Upper lobe of left lung (tissue), 6 donors: Measurements from ENCODE around the gene TOM1L2. TPM values are rescaled to one million over a fixed set of nuclear protein-coding genes. Genes with fewer than 3 reads are reported as not detected.

Source experiments
- ATAC-seq, 2 donors: fragments of 200-7000 bp; cut with Tn5 transposase; one replicate each; pipeline ENCODE4 v1.9.1; 2022; ENCODE audit warnings: mild to moderate bottlenecking in 2 of 2, moderate library complexity in 2 of 2; ENCODE audit not compliant: low FRiP score in 2 of 2
- DNase-seq, 2 donors: peaks; one replicate each; pipeline ENCODE4 v3.0.0-alpha.2; 2019 to 2020
- H3K27ac ChIP-seq, 4 donors: fragments of 200-600 bp; sonication (generic); one replicate each; pipeline ENCODE4 v1.5.1; 2016 to 2019
- H3K27me3 ChIP-seq, 4 donors: fragments of 200-600 bp; sonication (generic); one replicate each; pipeline ENCODE4 v1.5.1; 2017 to 2019
- H3K36me3 ChIP-seq, 4 donors: fragments of 200-600 bp; sonication (generic); one replicate each; pipeline ENCODE4 v1.5.1; 2016 to 2019
- H3K4me1 ChIP-seq, 4 donors: fragments of 200-600 bp; sonication (generic); one replicate each; pipeline ENCODE4 v1.5.1; 2018 to 2019
- H3K4me3 ChIP-seq, 4 donors: fragments of 200-600 bp; sonication (generic); one replicate each; pipeline ENCODE4 v1.5.1; 2017 to 2019; ENCODE audit warnings: mild to moderate bottlenecking in 2 of 4, moderate library complexity in 1 of 4
- H3K9me3 ChIP-seq, 4 donors: fragments of 200-600 bp; sonication (generic); one replicate each; pipeline ENCODE4 v1.5.1; 2018 to 2019
- CTCF ChIP-seq, 6 experiments: fragments of 450-650 bp in 4 of 6; fragments of 200-600 bp in 2 of 6; sonication (generic) in 2 of 6; IDR thresholded peaks; one replicate each; pipeline ENCODE4 v1.5.1; 2016 to 2019; ENCODE audit warnings: antibody characterized with exemption in 6 of 6
- EP300 ChIP-seq, 4 donors: sonication (generic); formaldehyde crosslinking; IDR thresholded peaks; one replicate each; pipeline ENCODE4 v1.5.1; 2017; ENCODE audit warnings: antibody characterized with exemption in 4 of 4, control low read depth in 2 of 4
- POLR2A ChIP-seq, 4 donors: fragments of 450-650 bp; IDR thresholded peaks; one replicate each; pipeline ENCODE4 v1.5.1; 2016 to 2017; ENCODE audit warnings: antibody characterized with exemption in 4 of 4, mild to moderate bottlenecking in 2 of 4
- POLR2AphosphoS5 ChIP-seq, 2 donors: sonication (generic); formaldehyde crosslinking; IDR thresholded peaks; one replicate each; pipeline ENCODE4 v1.5.1; 2017; ENCODE audit warnings: antibody characterized with exemption in 2 of 2
- WGBS, 2 donors: methylation state at CpG; one replicate each; pipeline ENCODE4 v1.1.5; 2017 to 2018; 5-methylcytosine and 5-hydroxymethylcytosine counted together
- total RNA-seq, 6 donors: library from RNA; depleted of rRNA in 4 of 6; stranded (reverse); fragments of >200 nt in 4 of 6; gene quantifications; one replicate each; pipeline versions ENCODE4 v1.1.0 to v1.2.1, GENCODE V29; 2016 to 2021
- donor health status: DM: no; HTN: no; CAD: no; lungs with moderate emphysema.
- donor health status: DM: no; HTN: yes; CAD: no; lungs with severe emphysema.

The TOM1L2 gene
- total RNA-seq, 6 donors from 2014 or later = 54.2 to 134 (median 72.9) TPM

DNA sequence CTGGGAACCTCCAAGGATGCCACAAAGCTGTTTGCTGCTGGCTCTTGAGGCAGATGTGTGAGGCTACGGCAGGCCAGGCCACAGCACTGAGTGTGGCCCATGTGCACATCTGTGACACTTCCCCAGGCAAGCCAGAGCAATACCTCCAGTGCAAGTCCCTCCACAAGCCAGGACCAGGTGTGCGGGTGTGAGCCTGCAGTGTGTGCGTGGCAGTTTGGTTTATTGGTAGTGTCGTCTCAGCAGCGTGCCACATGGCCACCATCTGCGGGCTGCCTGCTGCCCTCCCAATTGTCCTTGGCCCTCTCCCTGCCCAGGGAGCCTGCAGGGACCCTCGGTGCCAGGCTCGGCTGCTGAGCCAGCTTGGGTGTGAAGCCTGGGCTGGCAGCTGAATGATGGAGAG, 125.6 kb downstream of the TOM1L2 start:
- no peaks in the 10 kb centered on the region for H3K27me3 ChIP-seq
- H3K36me3 ChIP-seq = peaks cover 0 to 17% (median 9%) of the 10 kb centered on the region in 4 donors
- peak overlapping the region in 1 of 4 donors; percentile 88 for H3K27ac ChIP-seq
- 96% methylated on average over 8 of the region's 8 CpGs; no CpG with 5 or more reads in 1 of the 2 donors for WGBS, 2 donors
- peak in 1 of 2 donors; percentile 45 for DNase-seq
- no peak for ATAC-seq
- TF ChIP-seq EP300 (IDR thresholded peaks at IDR 0.05) (no peak), POLR2A (IDR thresholded peaks at IDR 0.05) (no peak), CTCF (IDR thresholded peaks at IDR 0.05) (no peak), POLR2AphosphoS5 (IDR thresholded peaks at IDR 0.05) (no peak)
- H3K4me1 ChIP-seq = peaks cover 40 to 74% (median 60%) of the 10 kb centered on the region in 4 donors
- no peak overlapping the region for H3K4me3 ChIP-seq
- no peaks in the 10 kb centered on the region for H3K9me3 ChIP-seq

GRCh38 chr17:17846003-17846402, 126.2 kb downstream of the TOM1L2 start:
- Histone ChIP-seq H3K9me3 (no peaks in the 10 kb centered on the region), H3K4me3 (no peak overlapping the region), H3K4me1 (peaks cover 45 to 74% (median 61%) of the 10 kb centered on the region in 4 donors), H3K27ac (no peak overlapping the region), H3K27me3 (no peaks in the 10 kb centered on the region), H3K36me3 (peaks cover 0 to 17% (median 9%) of the 10 kb centered on the region in 4 donors)
- WGBS, 2 donors = 93 to 94% methylated on average over 6 to 8 of the region's 8 CpGs
- TF ChIP-seq POLR2AphosphoS5 (IDR thresholded peaks at IDR 0.05) = no peak
- DNase-seq = no peak
- no peak for ATAC-seq

GRCh38 chr17:17845046-17845775, 127.0 kb downstream of the TOM1L2 start:
- 73 to 82% methylated on average over 4 to 10 of the region's 13 CpGs for WGBS, 2 donors
- peaks cover 44 to 73% (median 60%) of the 10 kb centered on the region in 4 donors for H3K4me1 ChIP-seq
- H3K27ac ChIP-seq = peak overlapping the region in 2 of 4 donors; percentile 31 to 45
- H3K27me3 ChIP-seq = no peaks in the 10 kb centered on the region
- peaks cover 0 to 17% (median 9%) of the 10 kb centered on the region in 4 donors for H3K36me3 ChIP-seq
- ATAC-seq = no peak
- TF ChIP-seq CTCF (IDR thresholded peaks at IDR 0.05) = no peak
- TF ChIP-seq POLR2A (IDR thresholded peaks at IDR 0.05) = no peak
- TF ChIP-seq POLR2AphosphoS5 (IDR thresholded peaks at IDR 0.05) = no peak
- TF ChIP-seq EP300 (IDR thresholded peaks at IDR 0.05) = no peak
- peak; percentile 70 to 72 for DNase-seq
- H3K9me3 ChIP-seq = no peaks in the 10 kb centered on the region
- H3K4me3 ChIP-seq = no peak overlapping the region

DNA sequence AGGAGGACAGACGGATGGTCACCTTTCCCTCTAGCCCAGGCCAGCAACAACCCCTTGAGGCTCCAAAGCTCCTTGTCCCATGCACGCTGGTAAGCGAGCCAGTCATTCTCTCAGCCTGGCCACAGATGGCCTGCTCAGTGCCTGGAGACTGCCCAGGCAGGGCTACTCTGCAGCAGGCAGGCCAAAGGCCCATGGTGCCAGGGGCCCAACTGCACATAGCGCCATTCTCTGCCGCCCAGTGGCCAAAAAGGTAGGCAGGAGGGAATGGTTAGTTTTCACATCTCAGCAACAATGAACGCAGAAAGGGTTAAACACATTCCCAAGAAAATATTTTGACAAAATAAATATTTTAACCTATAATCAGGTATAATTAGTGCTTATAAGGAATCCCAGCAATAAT, 127.7 kb downstream of the TOM1L2 start:
- peaks cover 41 to 71% (median 56%) of the 10 kb centered on the region in 4 donors for H3K4me1 ChIP-seq
- peaks cover 0 to 17% (median 9%) of the 10 kb centered on the region in 4 donors for H3K36me3 ChIP-seq
- TF ChIP-seq POLR2AphosphoS5 (IDR thresholded peaks at IDR 0.05) (no peak), CTCF (IDR thresholded peaks at IDR 0.05) (no peak), POLR2A (IDR thresholded peaks at IDR 0.05) (no peak), EP300 (IDR thresholded peaks at IDR 0.05) (no peak)
- 91 to 95% methylated on average over 3 to 6 of the region's 6 CpGs for WGBS, 2 donors
- ATAC-seq = no peak
- no peak overlapping the region for H3K4me3 ChIP-seq
- no peaks in the 10 kb centered on the region for H3K27me3 ChIP-seq
- DNase-seq = no peak
- peak overlapping the region in 2 of 4 donors; percentile 99 for H3K27ac ChIP-seq
- H3K9me3 ChIP-seq = no peaks in the 10 kb centered on the region

- H3K9me3 ChIP-seq = no peaks in the 10 kb centered on the region
- 90 to 100% methylated on average over 1 to 4 of the region's 7 CpGs for WGBS, 2 donors
- peaks cover 41 to 71% (median 56%) of the 10 kb centered on the region in 4 donors for H3K4me1 ChIP-seq
- H3K36me3 ChIP-seq = peaks cover 0 to 17% (median 9%) of the 10 kb centered on the region in 4 donors
- no peaks in the 10 kb centered on the region for H3K27me3 ChIP-seq
- no peak overlapping the region for H3K4me3 ChIP-seq
- DNase-seq = peak in 1 of 2 donors; percentile 63
- peak overlapping the region in 2 of 4 donors; percentile 99 for H3K27ac ChIP-seq
- ATAC-seq = no peak
- no peak for TF ChIP-seq POLR2AphosphoS5 (IDR thresholded peaks at IDR 0.05)
- no peak for TF ChIP-seq EP300 (IDR thresholded peaks at IDR 0.05)
- TF ChIP-seq CTCF (IDR thresholded peaks at IDR 0.05) = no peak
- no peak for TF ChIP-seq POLR2A (IDR thresholded peaks at IDR 0.05)
These were observed 128.1 kb downstream of the TOM1L2 start for GRCh38 chr17:17844079-17844478.
